K562 (cell line): ENCODE measurements around the gene ARID5B. TPM values are rescaled to one million over a fixed set of nuclear protein-coding genes. Genes with fewer than 3 reads are reported as not detected.

Experiments
- ATF7 ChIP-seq: fragments of 450-650 bp; IDR thresholded peaks from 2 replicates; pipeline ENCODE4 v1.7.1; 2014; ENCODE audit warnings: mild to moderate bottlenecking, moderate library complexity
- C11orf30 ChIP-seq: fragments of 450-650 bp; IDR thresholded peaks from 2 replicates; pipeline ENCODE4 v1.6.1; 2016; ENCODE audit warnings: low read depth, mild to moderate bottlenecking
- GATAD2B ChIP-seq: fragments of 450-650 bp; IDR thresholded peaks from 2 replicates; pipeline ENCODE4 v1.6.1; 2017; ENCODE audit warnings: mild to moderate bottlenecking, borderline replicate concordance
- HOXB6 ChIP-seq: fragments of 250-450 bp; sonication (Bioruptor Pico); IDR thresholded peaks from 2 replicates; pipeline ENCODE4 v1.5.1; 2022; ENCODE audit warnings: mild to moderate bottlenecking, borderline replicate concordance
- ILF3 ChIP-seq: fragments of 450-650 bp; IDR thresholded peaks from 2 replicates; pipeline ENCODE4 v1.6.1; 2018; ENCODE audit warnings: antibody characterized with exemption, mild to moderate bottlenecking, moderate library complexity, borderline replicate concordance
- IRF2 ChIP-seq: sonication (generic); formaldehyde crosslinking; IDR thresholded peaks from 2 replicates; pipeline ENCODE4 v1.8.1; 2022; ENCODE audit warnings: mild to moderate bottlenecking, missing genetic modification reagents
- JUN ChIP-seq, 2 experiments: sonication (generic) in 1 of 2; formaldehyde crosslinking in 1 of 2; IDR thresholded peaks; 2 replicates each; pipeline versions ENCODE4 v1.6.1 to v1.8.0; 2012 to 2022; ENCODE audit warnings: borderline replicate concordance in 2 of 2, mild to moderate bottlenecking in 2 of 2, improper control_type of control experiment in 1 of 2, low read depth in 1 of 2, low read length in 1 of 2, missing genetic modification reagents in 1 of 2
- KAT8 ChIP-seq: fragments of 450-650 bp; IDR thresholded peaks from 2 replicates; pipeline ENCODE4 v1.6.1; 2016; ENCODE audit warnings: low read depth, mild to moderate bottlenecking
- KLF1 ChIP-seq: fragments of 450-650 bp; IDR thresholded peaks from 2 replicates; pipeline ENCODE4 v1.6.1; 2016; ENCODE audit warnings: missing genetic modification characterization, missing compliant biosample characterization
- KLF16 ChIP-seq: IDR thresholded peaks from 2 replicates; pipeline ENCODE4 v1.6.1; 2016; ENCODE audit warnings: antibody characterized with exemption
- PHF8 ChIP-seq: fragments of 200-600 bp; sonication (generic); IDR thresholded peaks from 2 replicates; pipeline ENCODE4 v1.6.1; 2012; ENCODE audit warnings: mixed run types, mild to moderate bottlenecking, inconsistent platforms, low read length, moderate library complexity, borderline replicate concordance
- POLR2H ChIP-seq: IDR thresholded peaks from 2 replicates; pipeline ENCODE4 v1.6.1; 2016; ENCODE audit warnings: missing genetic modification characterization, low read depth, mild to moderate bottlenecking, control low read depth, missing compliant biosample characterization, moderate library complexity
- RBM25 ChIP-seq: fragments of 200-400 bp; formaldehyde crosslinking; IDR thresholded peaks from 2 replicates; pipeline ENCODE4 v1.6.1; 2018; ENCODE audit warnings: low read length, low read depth, moderate library complexity; ENCODE audit not compliant: severe bottlenecking
- RBM34 ChIP-seq: fragments of 200-400 bp; formaldehyde crosslinking; IDR thresholded peaks from 2 replicates; pipeline ENCODE4 v1.6.1; 2018; ENCODE audit warnings: low read length, borderline replicate concordance; ENCODE audit not compliant: insufficient read depth
- SUPT5H ChIP-seq: fragments of 450-650 bp; IDR thresholded peaks from 2 replicates; pipeline ENCODE4 v1.6.1; 2016
- TEAD2 ChIP-seq: fragments of 450-650 bp; IDR thresholded peaks from 2 replicates; pipeline ENCODE4 v1.6.1; 2016; ENCODE audit warnings: missing genetic modification characterization, control low read depth, missing compliant biosample characterization
- ZNF232 ChIP-seq: sonication (generic); formaldehyde crosslinking; IDR thresholded peaks from 2 replicates; pipeline ENCODE4 v1.8.0; 2022; ENCODE audit warnings: mild to moderate bottlenecking, missing genetic modification reagents
- ZNF316 ChIP-seq: fragments of 450-650 bp; IDR thresholded peaks from 2 replicates; pipeline ENCODE4 v1.6.1; 2016
- ZNF830 ChIP-seq: fragments of 250-450 bp; sonication (Bioruptor Pico); IDR thresholded peaks from 2 replicates; pipeline ENCODE4 v1.5.0; 2021; ENCODE audit warnings: mild to moderate bottlenecking
- polyA plus RNA-seq, 8 experiments: library from polyadenylated mRNA; depleted of rRNA in 4 of 8; stranded (reverse) in 5 of 8; unstranded in 3 of 8; fragments of >200 nt; fragmentation: Nextera tagmentation in 2 of 8; fragmentation: Illumina TruSeq in 1 of 8; extraction: Ambion mirVana in 2 of 8; extraction: Trizol in 1 of 8; gene quantifications; 2 replicates each; pipeline versions ENCODE4 v1.2.1 to v1.2.3, GENCODE V29; 2011 to 2014; ENCODE audit warnings: inconsistent platforms in 1 of 8, missing spikeins in 1 of 8
- total RNA-seq, 7 experiments: library from RNA; depleted of rRNA in 6 of 7; stranded (reverse); fragments of >200 nt in 6 of 7; fragmentation: Illumina TruSeq in 2 of 7; extraction: Trizol in 2 of 7; gene quantifications; 2 replicates each; pipeline versions ENCODE4 v1.2.1 to v1.2.3, GENCODE V29; 2011 to 2021; ENCODE audit warnings: low replicate concordance in 1 of 7
- TF ChIP-seq, protein P1 (sequence below): sonication (generic); formaldehyde crosslinking; IDR thresholded peaks from 2 replicates; pipeline ENCODE4 v1.4.0; 2020; ENCODE audit warnings: mild to moderate bottlenecking, missing genetic modification reagents
- TF ChIP-seq, protein P2 (sequence below): IDR thresholded peaks from 2 replicates; pipeline ENCODE4 v1.6.1; 2011; ENCODE audit warnings: borderline replicate concordance, low read depth, mild to moderate bottlenecking, moderate library complexity, low read length; ENCODE audit not compliant: insufficient read depth, poor library complexity, severe bottlenecking
- TF ChIP-seq, protein P3 (sequence below): sonication (generic); formaldehyde crosslinking; IDR thresholded peaks from 2 replicates; pipeline ENCODE4 v1.8.0; 2022; ENCODE audit warnings: mild to moderate bottlenecking, missing genetic modification reagents

Gene ARID5B
- total and polyA plus RNA-seq, 9 of the 15 experiments (the other 6 are each of a cell fraction or from before 2014, with no cell fraction given): 0.48 to 1.6 (median 0.80) TPM

DNA sequence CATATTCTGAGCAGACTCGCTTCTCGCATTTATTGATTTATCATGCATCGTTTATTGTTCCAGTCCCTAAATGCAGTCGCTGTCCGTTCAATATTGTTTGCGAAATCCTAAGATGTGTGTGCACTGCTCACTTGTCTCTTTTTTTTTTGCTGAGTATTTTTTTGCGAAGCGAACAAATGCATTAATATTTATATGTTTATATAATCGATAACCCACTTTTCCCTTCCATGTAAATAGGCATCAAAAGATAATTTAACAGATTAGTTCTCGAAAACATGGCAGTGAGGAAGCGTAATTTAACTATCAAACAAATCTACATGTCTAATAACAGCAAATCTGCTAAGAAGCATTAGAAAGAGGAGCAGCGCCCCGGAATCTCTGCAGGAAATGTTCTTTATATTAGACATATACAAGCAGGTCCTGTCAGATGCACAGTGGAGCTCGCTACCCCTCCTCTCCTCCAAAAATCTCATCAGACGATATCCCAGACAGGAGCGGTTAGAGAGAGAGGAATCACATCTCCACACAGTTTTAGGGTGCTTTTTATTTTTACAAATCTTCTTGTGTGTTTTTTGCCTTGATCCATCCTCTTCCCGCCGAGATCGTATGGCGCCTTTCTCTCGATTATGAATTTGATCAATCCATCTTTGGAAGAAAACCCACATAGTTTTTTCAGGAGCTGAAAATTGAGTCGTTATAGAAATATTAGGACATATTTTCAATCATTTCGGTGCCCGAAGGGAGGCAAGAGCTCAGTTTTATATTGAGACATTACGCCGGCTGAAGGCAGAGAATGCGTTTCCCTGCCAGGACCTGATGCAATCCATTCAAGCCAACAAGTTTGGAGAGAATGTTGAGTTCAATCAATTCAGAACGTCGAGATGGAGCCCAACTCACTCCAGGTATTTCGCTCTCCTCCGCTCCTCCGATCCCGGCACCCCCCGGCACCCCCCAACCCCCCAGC, at the start of gene ARID5B (continued):
- 0 out of 2 replicates have a peak, but pooled peaks have one; percentile 13 for TF ChIP-seq C11orf30
- TF ChIP-seq ZNF232: no peak
- no peak for TF ChIP-seq ATF7
- no peak for TF ChIP-seq SUPT5H
- no peak for TF ChIP-seq TEAD2
- TF ChIP-seq, protein P1, sequence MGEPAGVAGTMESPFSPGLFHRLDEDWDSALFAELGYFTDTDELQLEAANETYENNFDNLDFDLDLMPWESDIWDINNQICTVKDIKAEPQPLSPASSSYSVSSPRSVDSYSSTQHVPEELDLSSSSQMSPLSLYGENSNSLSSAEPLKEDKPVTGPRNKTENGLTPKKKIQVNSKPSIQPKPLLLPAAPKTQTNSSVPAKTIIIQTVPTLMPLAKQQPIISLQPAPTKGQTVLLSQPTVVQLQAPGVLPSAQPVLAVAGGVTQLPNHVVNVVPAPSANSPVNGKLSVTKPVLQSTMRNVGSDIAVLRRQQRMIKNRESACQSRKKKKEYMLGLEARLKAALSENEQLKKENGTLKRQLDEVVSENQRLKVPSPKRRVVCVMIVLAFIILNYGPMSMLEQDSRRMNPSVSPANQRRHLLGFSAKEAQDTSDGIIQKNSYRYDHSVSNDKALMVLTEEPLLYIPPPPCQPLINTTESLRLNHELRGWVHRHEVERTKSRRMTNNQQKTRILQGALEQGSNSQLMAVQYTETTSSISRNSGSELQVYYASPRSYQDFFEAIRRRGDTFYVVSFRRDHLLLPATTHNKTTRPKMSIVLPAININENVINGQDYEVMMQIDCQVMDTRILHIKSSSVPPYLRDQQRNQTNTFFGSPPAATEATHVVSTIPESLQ: no peak
- TF ChIP-seq, protein P2, sequence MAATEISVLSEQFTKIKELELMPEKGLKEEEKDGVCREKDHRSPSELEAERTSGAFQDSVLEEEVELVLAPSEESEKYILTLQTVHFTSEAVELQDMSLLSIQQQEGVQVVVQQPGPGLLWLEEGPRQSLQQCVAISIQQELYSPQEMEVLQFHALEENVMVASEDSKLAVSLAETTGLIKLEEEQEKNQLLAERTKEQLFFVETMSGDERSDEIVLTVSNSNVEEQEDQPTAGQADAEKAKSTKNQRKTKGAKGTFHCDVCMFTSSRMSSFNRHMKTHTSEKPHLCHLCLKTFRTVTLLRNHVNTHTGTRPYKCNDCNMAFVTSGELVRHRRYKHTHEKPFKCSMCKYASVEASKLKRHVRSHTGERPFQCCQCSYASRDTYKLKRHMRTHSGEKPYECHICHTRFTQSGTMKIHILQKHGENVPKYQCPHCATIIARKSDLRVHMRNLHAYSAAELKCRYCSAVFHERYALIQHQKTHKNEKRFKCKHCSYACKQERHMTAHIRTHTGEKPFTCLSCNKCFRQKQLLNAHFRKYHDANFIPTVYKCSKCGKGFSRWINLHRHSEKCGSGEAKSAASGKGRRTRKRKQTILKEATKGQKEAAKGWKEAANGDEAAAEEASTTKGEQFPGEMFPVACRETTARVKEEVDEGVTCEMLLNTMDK: no peak
- TF ChIP-seq JUN (IDR thresholded peaks at IDR 0.05; ENCODE audit: borderline replicate concordance, low read depth, low read length): no peak
- TF ChIP-seq JUN (CRISPR knock-in tag; IDR thresholded peaks at IDR 0.05; ENCODE audit: borderline replicate concordance): no peak
- peak; percentile 71; the same call in 1 of the 2 replicates for TF ChIP-seq ZNF316
- no peak for TF ChIP-seq KLF16
- peak; percentile 67 for TF ChIP-seq RBM25
- TF ChIP-seq IRF2 (CRISPR knock-in tag): no peak
- no peak for TF ChIP-seq KAT8
- no peak for TF ChIP-seq HOXB6 (CRISPR knock-in tag)
- TF ChIP-seq RBM34: no peak
- TF ChIP-seq ILF3: no peak
- TF ChIP-seq KLF1 (tag): no peak
- TF ChIP-seq GATAD2B: no peak
- peak; percentile 3; the same call in 1 of the 2 replicates for TF ChIP-seq PHF8
- no peak for TF ChIP-seq POLR2H (tag)
- no peak for TF ChIP-seq ZNF830
- TF ChIP-seq, protein P3, sequence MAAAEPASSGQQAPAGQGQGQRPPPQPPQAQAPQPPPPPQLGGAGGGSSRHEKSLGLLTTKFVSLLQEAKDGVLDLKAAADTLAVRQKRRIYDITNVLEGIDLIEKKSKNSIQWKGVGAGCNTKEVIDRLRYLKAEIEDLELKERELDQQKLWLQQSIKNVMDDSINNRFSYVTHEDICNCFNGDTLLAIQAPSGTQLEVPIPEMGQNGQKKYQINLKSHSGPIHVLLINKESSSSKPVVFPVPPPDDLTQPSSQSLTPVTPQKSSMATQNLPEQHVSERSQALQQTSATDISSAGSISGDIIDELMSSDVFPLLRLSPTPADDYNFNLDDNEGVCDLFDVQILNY (CRISPR knock-in tag): no peak
